HG03469 (cell line): ENCODE measurements around the gene CEACAM18.

Experiments used
- ATAC-seq: cut with Tn5 transposase; IDR thresholded peaks from one replicate; pipeline ENCODE4 v1.9.1; 2021; ENCODE audit warnings: mild to moderate bottlenecking, moderate library complexity, moderate number of reproducible peaks; ENCODE audit not compliant: unreplicated experiment

CEACAM18 gene

GRCh38 chr19:51524666-51525264 lies 46.4 kb downstream of the CEACAM18 start:
- no peak for ATAC-seq

DNA sequence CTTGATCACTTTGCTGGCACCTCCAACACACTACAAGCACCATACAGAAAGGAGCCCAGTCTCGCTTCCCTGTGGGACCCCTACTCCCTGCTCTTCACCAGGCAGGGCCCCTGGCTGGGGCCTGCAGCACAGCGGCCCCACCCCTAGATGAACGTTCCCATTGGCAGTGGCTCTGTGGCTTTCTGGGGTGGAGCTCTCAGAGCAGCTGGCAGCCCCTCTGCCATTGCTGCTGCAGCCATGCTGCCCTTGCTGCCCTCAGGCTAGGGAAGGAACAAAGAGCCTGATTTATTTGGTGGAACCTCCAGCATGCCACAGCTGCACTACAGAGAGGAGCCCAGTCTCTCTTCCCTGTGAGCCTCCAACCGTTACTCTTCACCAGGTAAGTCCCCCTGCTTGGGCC lies 47.3 kb downstream of the CEACAM18 start:
- no peak for ATAC-seq

DNA sequence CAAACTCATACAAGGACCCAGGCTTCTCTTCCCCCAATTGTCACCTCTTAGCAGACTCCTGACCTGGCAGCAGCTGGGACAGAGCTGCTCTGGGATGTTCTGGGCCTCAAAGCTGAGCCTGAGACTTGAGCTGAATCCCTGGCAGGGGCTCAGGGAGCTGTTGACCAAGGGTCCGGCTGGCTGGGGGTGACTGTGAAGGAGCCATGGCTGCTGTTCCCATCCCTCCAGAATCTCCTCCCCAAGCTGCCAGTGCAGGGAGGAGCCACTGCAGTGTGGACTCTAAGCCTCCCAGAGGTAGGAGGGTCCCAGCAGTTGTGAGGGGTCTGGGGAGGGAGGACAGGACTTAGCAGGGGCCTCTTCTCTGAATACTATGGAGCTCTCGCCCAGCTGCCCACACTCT lies 51.0 kb downstream of the CEACAM18 start:
- no peak for ATAC-seq

GRCh38 chr19:51530616-51531015 lies 52.3 kb downstream of the CEACAM18 start:
- no peak for ATAC-seq

- ATAC-seq, result no peak
Measured at GRCh38 chr19:51531349-51532315, 53.3 kb downstream of the CEACAM18 start, which contains the start of gene SIGLEC6. SIGLEC6 (minus strand) TSS chr19:51531670; CDS start chr19:51531648, 22 bp downstream.

GRCh38 chr19:51535535-51535934 lies 57.2 kb downstream of the CEACAM18 start:
- no peak for ATAC-seq

DNA sequence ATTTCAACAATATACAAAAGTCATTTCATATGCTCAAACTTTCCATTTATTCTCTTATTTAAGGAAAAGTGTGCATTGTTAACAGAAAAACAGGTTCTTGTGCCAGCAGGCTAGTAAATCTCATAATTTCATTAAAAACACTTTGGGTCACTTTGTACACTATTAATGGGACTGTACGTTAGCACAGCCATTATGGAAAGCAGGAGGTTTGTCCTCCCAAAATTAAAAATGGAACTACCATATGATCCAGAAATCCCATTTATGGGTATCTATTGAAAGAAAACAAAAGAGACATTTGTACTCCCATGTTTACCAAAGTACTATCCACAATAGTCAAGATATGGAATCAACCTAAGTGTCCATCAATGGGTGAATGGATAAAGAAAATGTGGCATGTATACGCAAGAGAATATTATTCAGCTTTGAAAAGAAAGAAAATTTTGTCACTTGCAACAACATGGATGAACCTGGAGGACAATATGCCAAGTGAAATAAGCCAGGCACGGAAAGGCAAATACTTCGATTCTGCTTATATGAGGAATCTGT lies 61.6 kb downstream of the CEACAM18 start:
- no peak for ATAC-seq
